Mesothelial cell of epicardium (in vitro differentiated cells): Measurements from ENCODE around the gene RHBDD1. TPM values are rescaled to one million over a fixed set of nuclear protein-coding genes. Genes with fewer than 3 reads are reported as not detected.
"Not testable (repeated sequence)": the region's sequence is repeated elsewhere in the genome, so short reads cannot be mapped to it uniquely, and the experiment has no call there.

Experiments
- DNase-seq, 2 experiments: peaks; one replicate each; pipeline ENCODE4 v3.0.0; 2021; ENCODE audit warnings: low spot score in 2 of 2; ENCODE audit not compliant: unreplicated experiment in 2 of 2
- H3K27ac Mint-ChIP-seq: 2 replicates; pipeline ENCODE4 v1.8.0; 2021; ENCODE audit warnings: mixed read lengths
- H3K27me3 Mint-ChIP-seq: 2 replicates; pipeline ENCODE4 v1.8.0; 2021; ENCODE audit warnings: low read depth, mixed read lengths
- H3K36me3 Mint-ChIP-seq: 2 replicates; pipeline ENCODE4 v1.8.0; 2021; ENCODE audit warnings: mixed read lengths
- H3K4me1 Mint-ChIP-seq: 2 replicates; pipeline ENCODE4 v1.8.0; 2021; ENCODE audit warnings: mixed read lengths
- H3K4me3 Mint-ChIP-seq: 2 replicates; pipeline ENCODE4 v1.8.0; 2021; ENCODE audit warnings: mild to moderate bottlenecking, moderate library complexity, mixed read lengths
- H3K9me3 Mint-ChIP-seq: 2 replicates; pipeline ENCODE4 v1.8.0; 2021; ENCODE audit warnings: mixed read lengths
- CTCF ChIP-seq: fragments of 200-600 bp; sonication (generic); IDR thresholded peaks from one replicate; pipeline ENCODE4 v1.5.0; 2021; ENCODE audit warnings: antibody characterized with exemption; ENCODE audit not compliant: unreplicated experiment
- total RNA-seq: library from RNA; stranded (reverse); gene quantifications from 3 replicates; pipeline ENCODE4 v1.2.1, GENCODE V29; 2021

The RHBDD1 gene
- total RNA-seq, 1 donor from 2014 or later, result 42.2 TPM

GRCh38 chr2:226825056-226825455 is 10.8 kb upstream of the RHBDD1 start:
- Mint-ChIP-seq H3K27ac (no peak overlapping the region), H3K27me3 (no peaks in the 10 kb centered on the region), H3K4me3 (no peak overlapping the region), H3K4me1 (no peaks in the 10 kb centered on the region), H3K36me3 (no peaks in the 10 kb centered on the region), H3K9me3 (peaks cover 4% of the 10 kb centered on the region)
- no peak for DNase-seq
- no peak for TF ChIP-seq CTCF

GRCh38 chr2:226828191-226828590 is 7.7 kb upstream of the RHBDD1 start:
- H3K27ac Mint-ChIP-seq, result no peak overlapping the region
- peaks cover 4% of the 10 kb centered on the region for H3K9me3 Mint-ChIP-seq
- no peak overlapping the region for H3K4me3 Mint-ChIP-seq
- peaks cover 3% of the 10 kb centered on the region for H3K36me3 Mint-ChIP-seq
- no peak for TF ChIP-seq CTCF
- DNase-seq, result no peak
- H3K27me3 Mint-ChIP-seq, result no peaks in the 10 kb centered on the region
- no peaks in the 10 kb centered on the region for H3K4me1 Mint-ChIP-seq

- Mint-ChIP-seq H3K9me3 (no peaks in the 10 kb centered on the region), H3K4me3 (no peak overlapping the region), H3K36me3 (peaks cover 4% of the 10 kb centered on the region), H3K27ac (no peak overlapping the region), H3K27me3 (no peaks in the 10 kb centered on the region), H3K4me1 (no peaks in the 10 kb centered on the region)
- TF ChIP-seq CTCF, result no peak
- DNase-seq, result no peak
Observed at GRCh38 chr2:226829721-226830631, 5.9 kb upstream of the RHBDD1 start.

- Mint-ChIP-seq H3K4me1 (peaks cover 3% of the 10 kb centered on the region), H3K27me3 (no peaks in the 10 kb centered on the region)
- TF ChIP-seq CTCF, result no peak
Observed at GRCh38 chr2:226831266-226831665, 4.6 kb upstream of the RHBDD1 start.

GRCh38 chr2:226832061-226832460 is 3.8 kb upstream of the RHBDD1 start:
- Mint-ChIP-seq H3K4me1 (peaks cover 8% of the 10 kb centered on the region), H3K27me3 (no peaks in the 10 kb centered on the region), H3K36me3 (peaks cover 4% of the 10 kb centered on the region), H3K9me3 (no peaks in the 10 kb centered on the region), H3K4me3 (no peak overlapping the region), H3K27ac (no peak overlapping the region)
- DNase-seq, result no peak
- no peak for TF ChIP-seq CTCF

More at GRCh38 chr2:226831266-226831665, 4.6 kb upstream of the RHBDD1 start:
- Mint-ChIP-seq H3K27ac (no peak overlapping the region), H3K4me3 (no peak overlapping the region), H3K9me3 (no peaks in the 10 kb centered on the region), H3K36me3 (peaks cover 4% of the 10 kb centered on the region)
- no peak for DNase-seq

GRCh38 chr2:226834880-226835279 is 974 bp upstream of the RHBDD1 start:
- H3K27me3 Mint-ChIP-seq, H3K9me3 Mint-ChIP-seq, DNase-seq, H3K36me3 Mint-ChIP-seq: not testable (repeated sequence)
- peaks cover 23% of the 10 kb centered on the region for H3K4me1 Mint-ChIP-seq
- H3K4me3 Mint-ChIP-seq, result peak overlapping the region; percentile 87
- peak overlapping the region; percentile 99 for H3K27ac Mint-ChIP-seq
